Measurements from ENCODE around the gene CNTLN.
"Not testable (repeated sequence)": the region's sequence is repeated elsewhere in the genome, so short reads cannot be mapped to it uniquely, and the experiment has no call there.

CNTLN gene

GRCh38 chr9:17422994-17423680, 288.3 kb downstream of the CNTLN start:
- DNase-seq = no peak

DNA sequence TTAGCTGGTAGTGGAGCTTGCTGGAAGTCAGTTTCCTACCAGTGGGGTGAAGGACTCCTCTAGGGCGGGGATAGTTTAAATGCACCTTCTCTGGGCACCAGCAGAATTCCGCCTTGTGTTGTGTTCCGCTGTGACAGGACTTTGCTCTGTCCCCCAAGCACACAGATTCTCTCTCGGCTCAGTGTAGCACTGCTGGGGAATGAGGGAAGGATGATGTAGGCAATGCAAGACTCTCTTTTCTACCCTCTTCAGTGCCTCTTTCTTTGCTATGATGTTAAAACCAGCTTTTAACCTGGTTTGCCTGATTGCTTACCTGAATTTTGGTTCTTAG, 288.8 kb downstream of the CNTLN start:
- DNase-seq = no peak

DNA sequence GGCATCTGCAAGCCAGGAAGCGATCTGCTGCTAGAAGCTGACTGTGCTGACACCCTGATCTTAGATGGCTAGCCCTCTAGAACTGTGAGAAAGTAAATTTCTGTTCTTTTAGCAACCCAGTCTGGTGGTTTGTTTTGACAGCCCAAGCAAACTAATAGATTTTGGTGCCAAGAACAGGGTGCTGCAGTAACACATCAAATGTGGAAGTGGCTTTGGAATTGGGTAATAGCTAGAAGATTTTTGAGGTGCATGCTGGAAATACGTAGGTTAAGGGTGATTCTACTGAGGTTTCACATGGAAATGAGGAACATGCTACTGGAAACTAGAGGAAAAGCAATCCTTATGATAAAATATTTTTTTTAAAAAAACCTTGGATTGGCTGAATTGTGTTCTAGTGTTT, 290.5 kb downstream of the CNTLN start:
- DNase-seq = no peak

DNA sequence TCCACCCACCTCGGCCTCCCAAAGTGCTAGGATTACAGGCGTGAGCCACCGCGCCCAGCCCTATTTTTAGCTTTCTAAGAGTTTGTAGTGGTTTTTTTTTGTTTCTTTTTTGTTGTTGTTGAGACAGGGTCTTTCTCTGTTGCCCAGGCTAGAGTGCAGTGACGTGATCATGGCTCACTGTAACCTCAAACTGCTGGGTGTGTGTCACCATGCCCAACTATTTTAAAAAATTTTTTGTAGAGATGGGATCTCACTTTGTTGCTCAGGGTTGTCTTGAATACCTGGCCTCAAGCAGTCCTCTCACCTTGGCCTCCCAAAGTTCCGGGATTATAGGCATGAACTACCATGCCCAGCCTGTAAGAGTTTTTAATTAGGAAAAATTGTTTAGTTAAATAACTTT, 298.7 kb downstream of the CNTLN start:
- no peak for DNase-seq

- no peak for DNase-seq
Measured at GRCh38 chr9:17436854-17437253, 302.0 kb downstream of the CNTLN start.

GRCh38 chr9:17437813-17438212, 303.0 kb downstream of the CNTLN start:
- DNase-seq = no peak

DNA sequence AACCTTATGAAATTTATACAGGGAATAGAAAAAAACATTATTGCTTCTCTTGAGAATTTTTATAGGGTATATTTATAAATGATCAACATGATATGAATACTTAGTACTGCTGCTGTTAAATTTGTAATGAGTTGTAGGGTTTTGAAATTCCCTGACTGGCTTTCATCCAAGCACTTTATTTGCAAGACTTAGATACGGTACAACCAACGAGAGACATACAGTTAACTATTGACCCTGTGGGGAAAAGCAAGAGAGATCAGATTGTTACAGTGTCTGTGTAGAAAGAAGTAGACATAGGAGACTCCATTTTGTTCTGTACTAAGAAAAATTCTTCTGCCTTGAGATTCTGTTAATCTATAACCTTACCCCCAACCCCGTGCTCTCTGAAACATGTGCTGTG, 310.3 kb downstream of the CNTLN start:
- DNase-seq = not testable (repeated sequence)

GRCh38 chr9:17453751-17454150, 318.9 kb downstream of the CNTLN start:
- no peak for DNase-seq

DNA sequence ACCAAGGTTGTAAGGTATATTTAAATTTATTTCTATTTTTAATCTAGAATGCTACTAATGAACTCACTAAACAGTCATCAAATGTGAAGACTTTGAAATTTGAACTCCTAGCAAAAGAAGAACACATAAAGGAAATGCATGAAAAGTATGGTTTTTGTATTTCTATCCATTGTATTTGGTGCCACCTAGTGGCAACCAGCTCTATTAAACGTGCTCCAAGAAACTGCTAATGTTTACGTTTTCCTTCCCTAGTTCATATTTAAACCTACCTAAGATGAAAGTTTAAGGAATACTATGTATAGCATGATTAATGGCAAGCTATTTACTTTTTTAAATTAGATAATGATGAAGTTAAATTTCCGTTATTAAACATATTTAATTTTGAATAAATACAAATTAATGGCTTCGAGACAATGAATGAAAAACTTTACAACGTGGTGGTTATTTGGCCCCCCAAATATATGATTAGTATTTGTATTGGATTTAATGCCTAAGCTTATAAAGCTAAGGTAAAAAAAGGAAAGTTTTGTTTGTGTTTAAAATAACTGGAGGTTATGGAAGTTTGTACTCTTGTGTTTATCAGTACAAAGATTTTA, 328.1 kb downstream of the CNTLN start:
- DNase-seq = peak; percentile 32

DNA sequence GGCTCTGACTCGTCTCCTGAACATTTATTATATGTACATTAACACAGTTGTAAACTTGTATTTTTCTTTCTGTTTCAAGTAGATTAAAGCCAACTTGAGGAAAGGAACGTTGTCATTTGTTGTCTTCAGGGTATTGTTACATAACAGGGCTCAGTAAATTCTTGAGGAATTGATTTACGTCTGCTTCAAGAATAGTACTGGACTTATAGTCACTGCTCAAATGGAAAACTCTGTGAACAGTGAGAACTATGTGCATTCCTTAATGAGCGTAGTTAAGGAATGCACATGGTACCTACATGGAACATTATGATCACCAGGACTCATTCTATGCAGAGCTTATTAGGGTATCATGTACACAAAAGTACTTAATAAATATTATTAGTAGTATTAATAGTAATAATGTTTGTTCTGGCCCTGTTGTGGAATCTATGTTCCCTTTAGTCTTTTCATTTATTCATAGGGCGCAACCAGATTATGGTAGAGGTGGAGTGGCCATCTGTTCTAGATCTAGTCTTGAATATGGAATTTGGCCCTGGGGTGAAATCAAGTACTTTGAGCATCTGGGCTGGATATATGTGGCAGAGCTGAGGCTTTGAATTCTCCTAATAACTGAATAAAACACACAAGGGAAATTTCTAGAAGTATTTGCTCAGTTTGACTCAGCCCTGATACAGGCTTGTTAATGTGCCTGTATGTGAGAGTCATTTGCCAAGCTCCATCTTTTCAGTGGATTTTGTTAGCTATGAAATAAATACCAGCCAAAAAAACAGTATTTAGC, 335.4 kb downstream of the CNTLN start:
- no peak for DNase-seq

GRCh38 chr9:17472126-17472525, 337.3 kb downstream of the CNTLN start:
- no peak for DNase-seq

DNA sequence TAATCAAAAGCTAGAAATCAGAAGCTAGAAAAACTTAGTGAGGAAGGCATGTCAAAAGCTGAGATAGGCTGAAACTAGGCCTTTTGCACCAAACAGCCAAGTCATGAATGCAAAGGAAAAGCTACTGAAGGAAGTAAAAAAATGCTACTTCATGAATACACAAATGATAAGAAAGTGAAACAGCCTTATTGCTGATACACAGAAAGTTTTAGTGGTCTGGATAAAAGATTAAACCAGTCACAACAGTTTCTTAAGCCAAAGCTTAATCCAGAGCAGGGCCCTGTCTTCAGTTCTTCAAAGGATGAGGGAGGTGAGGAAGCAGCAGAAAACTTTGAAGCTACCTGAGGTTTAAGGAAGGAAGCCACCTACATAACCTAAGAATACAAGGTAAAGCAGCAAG, 341.6 kb downstream of the CNTLN start:
- no peak for DNase-seq

DNA sequence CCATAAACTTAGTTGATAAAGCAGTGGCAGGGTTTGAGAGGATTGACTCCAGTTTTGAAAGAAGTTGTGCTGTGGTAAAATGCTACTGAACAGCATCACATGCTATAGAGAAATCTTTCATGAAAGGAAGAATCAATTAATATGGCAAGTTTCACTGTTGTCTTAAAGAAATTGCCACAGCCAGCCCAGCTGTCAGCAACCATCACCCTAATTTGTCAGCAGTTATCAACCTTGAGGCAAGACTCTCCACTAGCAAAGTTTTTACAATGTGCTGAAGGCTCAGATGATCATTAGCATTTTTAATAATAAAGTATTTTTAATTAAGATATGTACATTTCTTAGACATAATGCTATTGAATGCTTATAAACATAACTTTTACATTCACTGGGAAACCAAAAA, 343.0 kb downstream of the CNTLN start:
- no peak for DNase-seq

DNA sequence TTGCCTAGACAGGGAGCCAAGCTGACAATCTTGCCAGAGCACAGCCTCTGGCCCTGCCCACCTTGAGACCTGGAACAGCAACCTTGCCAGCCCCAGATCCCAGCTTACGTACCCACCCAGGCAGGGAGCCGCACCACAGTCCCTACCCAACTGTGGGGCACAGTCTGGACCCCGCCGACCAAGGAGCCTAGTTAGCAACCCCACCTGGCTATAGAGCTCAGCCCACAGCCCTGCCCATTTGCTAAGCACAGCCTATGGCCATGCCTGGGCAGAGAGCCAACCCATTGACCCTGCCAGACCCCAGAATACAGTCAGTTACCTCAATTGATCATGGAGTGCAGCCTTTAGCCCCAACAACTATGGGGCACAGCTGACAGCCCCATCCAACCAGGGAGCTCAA, 346.1 kb downstream of the CNTLN start:
- no peak for DNase-seq

- no peak for DNase-seq
Measured at GRCh38 chr9:17481565-17481964, 346.7 kb downstream of the CNTLN start.

DNA sequence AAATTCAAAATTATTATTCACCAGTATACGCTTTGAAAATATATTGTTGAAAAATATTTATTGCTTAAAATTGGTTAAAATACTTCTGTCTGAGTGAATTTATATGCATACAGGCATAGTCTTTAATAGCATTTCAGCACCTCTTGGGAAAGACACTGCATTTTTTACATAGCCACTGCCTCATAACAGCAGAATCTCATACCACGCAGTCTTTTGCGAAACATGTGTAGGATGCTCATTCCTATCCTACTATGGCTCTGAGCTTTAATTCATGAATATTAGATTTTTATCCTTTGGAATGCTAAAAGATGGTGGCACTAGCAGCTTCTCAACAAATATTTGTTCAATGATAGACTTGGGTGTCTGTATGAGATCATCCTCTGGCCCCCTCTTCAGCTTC, 350.1 kb downstream of the CNTLN start:
- DNase-seq = no peak

DNA sequence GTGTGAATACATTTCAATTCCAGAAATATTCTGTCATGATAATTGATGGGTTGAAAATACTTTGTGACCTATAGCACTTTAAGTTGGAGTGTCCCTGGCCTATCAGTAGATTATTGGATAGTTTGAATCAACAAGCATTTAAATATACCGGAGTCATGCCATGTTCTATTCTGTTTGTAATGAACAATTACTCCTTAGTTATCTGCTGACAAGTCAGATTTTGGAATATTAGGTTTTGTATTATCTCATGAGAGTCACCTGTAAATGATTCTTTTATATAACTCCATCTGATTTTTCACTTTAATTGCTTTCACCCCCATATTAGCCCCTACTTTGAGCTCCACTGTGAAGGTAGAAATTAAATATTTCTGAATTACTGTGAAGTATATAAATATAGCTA, 351.6 kb downstream of the CNTLN start:
- DNase-seq = no peak

DNA sequence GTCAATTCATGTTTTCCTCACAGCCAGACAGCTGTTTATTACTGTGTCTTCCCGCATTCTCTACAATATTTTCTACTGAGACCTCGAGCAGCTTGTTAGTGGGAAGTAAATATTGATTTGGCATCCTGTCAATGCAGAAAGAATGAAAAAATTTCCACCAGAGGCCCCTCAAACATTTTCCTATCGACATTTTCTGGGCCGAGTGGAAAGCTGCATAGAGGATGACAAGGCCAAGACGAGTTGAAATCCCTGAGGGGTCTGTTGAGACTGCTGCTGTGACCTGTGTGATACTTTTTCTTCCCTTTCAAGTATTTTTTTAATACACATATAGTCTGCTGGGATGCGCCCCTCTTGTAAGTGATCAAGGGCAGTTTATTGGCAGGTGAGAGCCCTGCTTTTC, 352.6 kb downstream of the CNTLN start:
- no peak for DNase-seq

DNA sequence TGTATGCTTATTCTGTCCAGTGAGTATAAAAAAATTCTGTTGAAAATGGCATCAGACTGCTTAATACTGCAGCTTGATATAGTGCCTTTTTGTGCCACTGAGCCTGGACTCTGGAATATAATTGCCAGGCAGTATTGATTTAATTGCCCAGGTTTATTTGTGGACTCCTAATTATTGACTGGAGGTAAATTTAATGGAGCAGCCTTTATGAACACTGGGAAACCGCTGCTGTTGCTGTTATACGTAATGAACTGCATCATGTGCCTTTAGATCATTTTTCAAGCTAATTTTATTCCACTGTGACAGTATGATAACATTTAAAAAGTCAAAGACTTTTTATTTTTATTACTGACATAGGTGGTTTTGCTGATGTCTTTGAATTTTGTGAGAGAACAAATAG, 353.8 kb downstream of the CNTLN start:
- no peak for DNase-seq

- no peak for DNase-seq
Measured at GRCh38 chr9:17490110-17490509, 355.3 kb downstream of the CNTLN start.

DNA sequence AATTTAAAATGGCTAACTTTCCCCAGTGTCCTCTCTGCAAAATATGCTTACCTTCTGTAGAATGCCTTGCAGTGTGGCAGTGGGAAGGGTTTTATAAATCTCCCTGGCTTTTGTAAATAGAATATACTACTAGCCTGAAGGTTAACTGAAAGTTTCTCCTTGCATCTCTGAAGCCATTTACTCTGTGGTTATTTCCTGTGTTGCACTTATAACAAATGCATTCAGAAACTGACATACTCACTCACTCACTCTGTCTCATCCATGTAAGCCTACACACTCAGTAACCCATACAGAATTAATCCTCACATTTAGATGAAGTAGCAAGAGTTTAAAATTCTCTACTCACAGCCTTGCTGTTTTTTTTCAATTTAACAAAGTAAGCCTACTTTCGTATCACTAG, 356.9 kb downstream of the CNTLN start:
- DNase-seq = no peak

- DNase-seq = no peak
Measured at GRCh38 chr9:17503196-17503595, 368.4 kb downstream of the CNTLN start.

- no peak for DNase-seq
Measured at GRCh38 chr9:17509151-17509550, 374.3 kb downstream of the CNTLN start.

- no peak for DNase-seq
Measured at GRCh38 chr9:17509701-17510100, 374.9 kb downstream of the CNTLN start.

DNA sequence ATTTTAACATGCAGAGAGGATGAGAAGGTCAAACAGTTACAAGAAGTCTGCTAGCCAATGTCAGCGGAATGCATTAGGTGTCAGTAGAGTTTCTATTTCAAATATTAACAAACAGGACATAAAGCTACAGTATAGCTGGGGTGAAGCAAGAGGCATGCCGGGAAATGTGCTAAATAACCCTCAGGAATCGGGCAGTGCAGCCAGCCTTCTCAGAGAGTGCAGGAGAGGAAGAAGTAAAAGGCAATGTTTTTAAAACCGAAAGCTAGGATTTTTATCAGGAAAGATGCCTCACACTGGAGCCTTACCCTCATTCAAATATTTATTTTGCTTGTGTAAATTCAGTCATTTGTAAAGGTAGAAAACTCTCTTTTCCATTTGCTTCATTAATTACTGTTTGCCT, 384.9 kb downstream of the CNTLN start:
- DNase-seq = no peak

Data from stimulated activated CD8-positive, alpha-beta memory T cell treated with anti-CD3 and anti-CD28 coated beads, Interleukin-4, amount 100 ng/mL, for 48 hours (primary cell).